ENCODE results near the gene CACNA1A.
A peak's percentile ranks its signal among the peaks of the same experiment; 100 is the strongest.

The CACNA1A gene

GRCh38 chr19:13451434-13451995 is 54.8 kb downstream of the CACNA1A start:
- TF ChIP-seq CTCF (IDR thresholded peaks at IDR 0.05; ENCODE audit: borderline replicate concordance, insufficient read depth, low read depth, low read length), result no peak
- no peak overlapping the region for H3K4me3 ChIP-seq (ENCODE audit: low read depth, low read length)

- TF ChIP-seq CTCF (IDR thresholded peaks at IDR 0.05; ENCODE audit: borderline replicate concordance, insufficient read depth, low read depth, low read length), result no peak
- no peak overlapping the region for H3K4me3 ChIP-seq (ENCODE audit: low read depth, low read length)
These were observed 58.3 kb downstream of the CACNA1A start for GRCh38 chr19:13447978-13448377.

- H3K4me3 ChIP-seq (ENCODE audit: low read depth, low read length), result no peak overlapping the region
- TF ChIP-seq CTCF (IDR thresholded peaks at IDR 0.05; ENCODE audit: borderline replicate concordance, insufficient read depth, low read depth, low read length), result no peak
These were observed 64.3 kb downstream of the CACNA1A start for GRCh38 chr19:13441810-13442512.

- TF ChIP-seq CTCF (IDR thresholded peaks at IDR 0.05; ENCODE audit: borderline replicate concordance, insufficient read depth, low read depth, low read length), result no peak
- H3K4me3 ChIP-seq (ENCODE audit: low read depth, low read length), result no peak overlapping the region
These were observed 68.2 kb downstream of the CACNA1A start for GRCh38 chr19:13437919-13438618.

- H3K4me3 ChIP-seq (ENCODE audit: low read depth, low read length), result no peak overlapping the region
- no peak for TF ChIP-seq CTCF (IDR thresholded peaks at IDR 0.05; ENCODE audit: borderline replicate concordance, insufficient read depth, low read depth, low read length)
These were observed 69.9 kb downstream of the CACNA1A start for GRCh38 chr19:13436352-13436751.

GRCh38 chr19:13430790-13431582 is 75.3 kb downstream of the CACNA1A start:
- TF ChIP-seq CTCF (IDR thresholded peaks at IDR 0.05; ENCODE audit: borderline replicate concordance, insufficient read depth, low read depth, low read length), result peak; percentile 92
- no peak overlapping the region for H3K4me3 ChIP-seq (ENCODE audit: low read depth, low read length)

All from GM12875 (cell line).